SK-N-SH (cell line): Measurements from ENCODE around the gene PLCH1. TPM values are rescaled to one million over a fixed set of nuclear protein-coding genes. Genes with fewer than 3 reads are reported as not detected.

Experiments
- CTCF ChIA-PET: fragments of 300-600, 350-600 bp; formaldehyde crosslinking; extraction: SDS; loops from one replicate; lab custom pipeline; 2021; lab: Yijun Ruan, JAX
- POLR2A ChIA-PET: fragments of 350-600 bp; sonication (Branson Sonifier 250); formaldehyde crosslinking; extraction: SDS; loops from one replicate; lab custom pipeline; 2020; ENCODE audit warnings: antibody characterized with exemption, inconsistent platforms; lab: Yijun Ruan, JAX
- DNase-seq: peaks from one replicate; pipeline ENCODE4 v3.0.0; 2012
- H2AFZ ChIP-seq: fragments of 200-600 bp; sonication (generic); 2 replicates; pipeline ENCODE4 v1.8.1; 2016; ENCODE audit warnings: antibody characterized with exemption, mild to moderate bottlenecking, low read depth
- H3F3A ChIP-seq: fragments of 200-600 bp; sonication (generic); replicated peaks from 2 replicates; pipeline ENCODE3; 2016; ENCODE audit warnings: antibody characterized with exemption, mild to moderate bottlenecking; ENCODE audit not compliant: insufficient read depth
- H3K27ac ChIP-seq, 2 experiments: fragments of 200-500 bp in 1 of 2; fragments of 200-600 bp in 1 of 2; sonication (Bioruptor generic) in 1 of 2; sonication (generic), shearing (Covaris generic) in 1 of 2; 2 replicates each; pipeline versions ENCODE4 v1.5.1 to v1.6.1; 2014 to 2016; ENCODE audit warnings: low read depth in 2 of 2, inconsistent platforms in 1 of 2, low read length in 1 of 2, mild to moderate bottlenecking in 1 of 2, mixed read lengths in 1 of 2
- H3K27me3 ChIP-seq: fragments of 200-600 bp; sonication (generic), shearing (Covaris generic); 2 replicates; pipeline ENCODE4 v1.6.1; 2016; ENCODE audit warnings: mixed run types; ENCODE audit not compliant: insufficient read depth
- H3K36me3 ChIP-seq, 2 experiments: fragments of 200-500 bp in 1 of 2; fragments of 200-600 bp in 1 of 2; sonication (Bioruptor generic) in 1 of 2; sonication (generic) in 1 of 2; replicated peaks in 1 of 2; 2 replicates each; pipeline versions ENCODE3 to v1.5.1; 2014 to 2016; ENCODE audit warnings: low read length in 1 of 2, mild to moderate bottlenecking in 1 of 2; ENCODE audit not compliant: insufficient read depth in 2 of 2, control insufficient read depth in 1 of 2
- H3K4me1 ChIP-seq, 2 experiments: fragments of 200-500 bp in 1 of 2; fragments of 200-600 bp in 1 of 2; sonication (Bioruptor generic) in 1 of 2; sonication (generic), shearing (Covaris generic) in 1 of 2; 2 replicates each; pipeline versions ENCODE4 v1.5.1 to v1.6.1; 2014 to 2016; ENCODE audit warnings: low read depth in 1 of 2, low read length in 1 of 2, mixed run types in 1 of 2; ENCODE audit not compliant: insufficient read depth in 2 of 2, control insufficient read depth in 1 of 2
- H3K4me2 ChIP-seq: fragments of 200-600 bp; sonication (generic), shearing (Covaris generic); 2 replicates; pipeline ENCODE4 v1.6.1; 2017; ENCODE audit warnings: mixed run types
- H3K4me3 ChIP-seq, 2 experiments: fragments of 200-500 bp in 1 of 2; fragments of 200-600 bp in 1 of 2; sonication (Bioruptor generic) in 1 of 2; sonication (generic), shearing (Covaris generic) in 1 of 2; 2 replicates each; pipeline versions ENCODE4 v1.5.1 to v1.8.1; 2014 to 2016; ENCODE audit warnings: low read depth in 2 of 2, inconsistent platforms in 1 of 2, low read length in 1 of 2, mild to moderate bottlenecking in 1 of 2, mixed read lengths in 1 of 2, moderate library complexity in 1 of 2
- H3K79me2 ChIP-seq: fragments of 200-600 bp; sonication (generic); 2 replicates; pipeline ENCODE4 v1.8.1; 2017; ENCODE audit warnings: mild to moderate bottlenecking; ENCODE audit not compliant: insufficient read depth
- H3K9ac ChIP-seq: fragments of 200-600 bp; sonication (generic); 2 replicates; pipeline ENCODE4 v1.6.1; 2017; ENCODE audit warnings: mixed run types
- H3K9me2 ChIP-seq: fragments of 200-600 bp; sonication (generic); 2 replicates; pipeline ENCODE4 v1.6.1; 2017; ENCODE audit warnings: mixed run types
- H3K9me3 ChIP-seq: fragments of 200-600 bp; sonication (generic); 2 replicates; pipeline ENCODE4 v1.6.1; 2017; ENCODE audit warnings: mixed run types, mild to moderate bottlenecking, moderate library complexity
- H4K20me1 ChIP-seq: fragments of 200-600 bp; sonication (generic); 2 replicates; pipeline ENCODE4 v1.6.1; 2017; ENCODE audit warnings: mild to moderate bottlenecking, mixed run types; ENCODE audit not compliant: insufficient read depth
- EP300 ChIP-seq, 2 experiments: IDR thresholded peaks; 2 replicates each; pipeline versions ENCODE4 v1.4.0 to v1.6.1; 2012; ENCODE audit warnings: borderline replicate concordance in 1 of 2, low read depth in 1 of 2, low read length in 1 of 2
- EZH2phosphoT487 ChIP-seq: fragments of 200-600 bp; sonication (generic); IDR thresholded peaks from 2 replicates; pipeline ENCODE4 v1.6.1; 2017; ENCODE audit warnings: low read depth, mixed run types, mild to moderate bottlenecking, antibody characterized with exemption, moderate library complexity, borderline replicate concordance
- FOSL2 ChIP-seq: IDR thresholded peaks from 2 replicates; pipeline ENCODE4 v1.4.0; 2012; ENCODE audit warnings: low read depth, mild to moderate bottlenecking, moderate library complexity, borderline replicate concordance
- GATA2 ChIP-seq: sonication (generic); formaldehyde crosslinking; IDR thresholded peaks from 2 replicates; pipeline ENCODE4 v1.5.0; 2020; ENCODE audit warnings: mild to moderate bottlenecking, missing genetic modification reagents
- MEF2A ChIP-seq: IDR thresholded peaks from 2 replicates; pipeline ENCODE4 v1.4.0; 2012; ENCODE audit warnings: low read depth, borderline replicate concordance
- MXI1 ChIP-seq: IDR thresholded peaks from 2 replicates; pipeline ENCODE4 v1.6.1; 2012; ENCODE audit warnings: mild to moderate bottlenecking, low read depth, low read length, improper control_type of control experiment
- NFIC ChIP-seq: IDR thresholded peaks from 2 replicates; pipeline ENCODE4 v1.4.0; 2012; ENCODE audit warnings: borderline replicate concordance
- PBX3 ChIP-seq: IDR thresholded peaks from 2 replicates; pipeline ENCODE4; 2012
- POLR2AphosphoS5 ChIP-seq: IDR thresholded peaks from 2 replicates; pipeline ENCODE4 v1.6.1; 2012; ENCODE audit warnings: low read depth, low read length
- RAD21 ChIP-seq: IDR thresholded peaks from 2 replicates; pipeline ENCODE4 v1.6.1; 2012; ENCODE audit warnings: mild to moderate bottlenecking, low read length
- REST ChIP-seq: IDR thresholded peaks from 2 replicates; pipeline ENCODE4 v1.6.1; 2012; ENCODE audit warnings: mild to moderate bottlenecking, low read depth, low read length, moderate library complexity
- SIN3A ChIP-seq: IDR thresholded peaks from 2 replicates; pipeline ENCODE4 v1.6.1; 2012; ENCODE audit warnings: low read depth, mild to moderate bottlenecking, low read length, moderate library complexity, borderline replicate concordance
- SMC3 ChIP-seq: IDR thresholded peaks from 2 replicates; pipeline ENCODE4 v1.6.1; 2012; ENCODE audit warnings: low read depth, low read length, improper control_type of control experiment
- TAF1 ChIP-seq: IDR thresholded peaks from 2 replicates; pipeline ENCODE4 v1.6.1; 2012; ENCODE audit warnings: low read depth, mild to moderate bottlenecking, low read length, moderate library complexity, borderline replicate concordance
- TCF12 ChIP-seq: IDR thresholded peaks from 2 replicates; pipeline ENCODE4 v1.4.0; 2012
- USF1 ChIP-seq: IDR thresholded peaks from 2 replicates; pipeline ENCODE4 v1.4.0; 2012; ENCODE audit warnings: low read depth, borderline replicate concordance
- USF2 ChIP-seq: fragments of 150-350 bp; IDR thresholded peaks from 2 replicates; pipeline ENCODE4 v1.6.1; 2017; ENCODE audit warnings: antibody characterized with exemption, low read length, low read depth, borderline replicate concordance
- YY1 ChIP-seq: IDR thresholded peaks from 2 replicates; pipeline ENCODE4 v1.4.0; 2012; ENCODE audit warnings: low read depth, mild to moderate bottlenecking
- WGBS: methylation state at CpG from one replicate; pipeline ENCODE4 v1.1.6; 2017; ENCODE audit warnings: low lambda C conversion rate; 5-methylcytosine and 5-hydroxymethylcytosine counted together
- polyA plus RNA-seq, 3 experiments: library from polyadenylated mRNA; depleted of rRNA; stranded (reverse); fragments of >200 nt; gene quantifications; 2 replicates each; pipeline ENCODE4 v1.2.3, GENCODE V29; 2012

Gene PLCH1
- polyA plus RNA-seq, 1 of the 3 experiments (the other 2 are of a cell fraction): 0.26 TPM

GRCh38 chr3:155441506-155441905, 303.4 kb downstream of the PLCH1 start:
- H3K9ac ChIP-seq: no peak overlapping the region
- H3K9me2 ChIP-seq: no peaks in the 10 kb centered on the region
- CTCF ChIA-PET: no interaction called here
- H4K20me1 ChIP-seq: no peaks in the 10 kb centered on the region
- DNase-seq: no peak
- no peak overlapping the region for H3K4me3 ChIP-seq
- POLR2A ChIA-PET: no interaction called here
- no peaks in the 10 kb centered on the region for H3K4me1 ChIP-seq
- H3K27ac ChIP-seq: no peak overlapping the region
- no peaks in the 10 kb centered on the region for H3K9me3 ChIP-seq
- H3K36me3 ChIP-seq: no peaks in the 10 kb centered on the region
- H3K4me2 ChIP-seq: no peak overlapping the region
- H3K27me3 ChIP-seq: no peaks in the 10 kb centered on the region
- H2AFZ ChIP-seq: no peak overlapping the region
- no peaks in the 10 kb centered on the region for H3F3A ChIP-seq
- 79% methylated on average over 1 of the region's 1 CpG for WGBS
- TF ChIP-seq TAF1: no peak
- TF ChIP-seq MEF2A: no peak
- TF ChIP-seq EZH2phosphoT487: no peak
- TF ChIP-seq SMC3: no peak
- TF ChIP-seq NFIC: no peak
- no peak for TF ChIP-seq MXI1
- no peak for TF ChIP-seq TCF12
- TF ChIP-seq EP300 (IDR thresholded peaks at IDR 0.05; ENCODE audit: borderline replicate concordance in 1 of 2, low read depth in 1 of 2, low read length in 1 of 2): no peak
- TF ChIP-seq FOSL2: no peak
- no peak for TF ChIP-seq USF2
- no peak for TF ChIP-seq RAD21
- no peak for TF ChIP-seq USF1
- TF ChIP-seq GATA2 (CRISPR knock-in tag): no peak
- TF ChIP-seq REST: no peak
- no peak for TF ChIP-seq SIN3A
- TF ChIP-seq YY1: no peak
- no peak for TF ChIP-seq POLR2AphosphoS5
- no peak for TF ChIP-seq PBX3
- H3K79me2 ChIP-seq: no peaks in the 10 kb centered on the region
